Measurements from ENCODE around the gene JOSD1. TPM values are rescaled to one million over a fixed set of nuclear protein-coding genes. Genes with fewer than 3 reads are reported as not detected.

JOSD1 gene
- total and polyA plus RNA-seq, 4 donors = 35.4 to 51.0 (median 39.8) TPM

DNA sequence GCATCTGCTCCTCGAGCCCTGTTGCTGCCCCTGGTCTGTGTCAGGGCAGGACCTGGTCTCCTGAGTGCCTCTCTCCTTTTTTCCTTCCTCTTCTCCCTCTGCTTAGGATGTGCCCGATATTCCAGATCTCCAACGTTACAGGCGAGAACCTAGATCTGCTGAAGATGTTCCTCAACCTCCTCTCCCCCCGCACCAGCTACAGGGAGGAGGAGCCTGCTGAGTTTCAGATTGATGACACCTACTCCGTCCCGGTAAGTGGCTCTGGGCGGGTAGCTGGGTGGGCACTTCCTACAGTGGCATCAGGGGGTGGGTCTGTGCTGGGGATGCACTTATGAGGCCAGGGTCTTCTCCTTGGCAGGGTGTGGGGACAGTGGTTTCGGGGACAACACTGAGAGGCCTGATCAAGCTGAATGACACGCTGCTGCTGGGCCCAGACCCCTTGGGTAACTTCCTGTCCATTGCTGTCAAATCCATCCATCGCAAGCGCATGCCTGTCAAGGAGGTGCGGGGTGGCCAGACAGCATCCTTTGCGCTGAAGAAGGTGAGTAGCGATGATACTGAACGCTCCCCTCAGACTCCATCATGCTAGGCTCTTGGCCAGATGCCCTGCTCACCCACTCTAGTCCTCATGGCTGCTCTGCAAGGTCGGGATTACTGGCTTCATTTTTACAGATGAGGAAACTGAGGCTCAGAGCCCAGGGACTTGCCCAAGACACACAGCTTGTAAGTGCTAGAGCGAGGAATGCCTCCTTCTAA lies 25.3 kb upstream of the JOSD1 start:
- no peaks in the 10 kb centered on the region for H3K9me3 ChIP-seq (ENCODE audit: control insufficient read depth, insufficient read depth, low read length)
- H3K4me1 ChIP-seq (ENCODE audit: control insufficient read depth, insufficient read depth, low read length) = peaks cover 9% of the 10 kb centered on the region
- 98% methylated on average over 15 of the region's 18 CpGs for WGBS (ENCODE audit: insufficient coverage)
- H3K27ac ChIP-seq (ENCODE audit: low read depth, low read length) = no peak overlapping the region
- H3K36me3 ChIP-seq (ENCODE audit: control insufficient read depth, insufficient read depth, low read length) = peaks cover 79% of the 10 kb centered on the region
- DNase-seq (ENCODE audit: low read depth in 4 of 6, low spot score in 6 of 6) = no peak
- H3K27me3 ChIP-seq (ENCODE audit: control insufficient read depth, insufficient read depth, low read length) = no peaks in the 10 kb centered on the region
- H3K4me3 ChIP-seq (ENCODE audit: low read depth, low read length) = no peak overlapping the region

DNA sequence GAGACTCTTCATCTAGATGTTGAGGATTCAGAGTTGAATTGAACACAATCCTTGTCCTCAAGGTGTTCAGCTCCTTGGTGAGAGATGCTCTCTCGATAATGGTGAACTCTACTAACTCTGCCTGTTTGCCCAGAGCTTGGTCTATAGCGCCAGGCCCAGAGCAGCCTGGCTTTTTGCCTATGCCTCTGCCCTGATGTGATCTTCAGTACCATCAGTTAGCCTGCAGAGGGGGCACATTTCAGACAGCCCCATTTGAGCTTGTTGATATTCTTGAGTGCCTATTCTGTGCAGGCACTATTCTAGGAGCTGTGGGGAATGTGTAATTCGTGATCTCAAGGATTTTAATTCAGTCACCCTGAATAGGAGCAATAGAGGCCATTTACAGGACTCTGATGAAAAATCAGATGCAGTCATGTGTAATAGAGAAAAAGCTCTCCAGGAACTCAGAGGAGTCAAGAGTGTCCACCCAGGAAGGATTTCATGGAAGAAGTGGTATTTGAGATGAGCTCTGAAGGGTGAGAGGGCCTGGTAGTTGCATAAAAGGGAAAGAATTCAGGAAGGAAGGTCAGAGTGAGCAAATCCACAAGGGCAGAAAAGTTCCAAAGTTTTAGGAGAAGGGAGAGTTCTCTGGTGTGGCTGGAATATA lies 24.3 kb upstream of the JOSD1 start:
- no peaks in the 10 kb centered on the region for H3K27me3 ChIP-seq (ENCODE audit: control insufficient read depth, insufficient read depth, low read length)
- no peaks in the 10 kb centered on the region for H3K9me3 ChIP-seq (ENCODE audit: control insufficient read depth, insufficient read depth, low read length)
- H3K36me3 ChIP-seq (ENCODE audit: control insufficient read depth, insufficient read depth, low read length) = peaks cover 74% of the 10 kb centered on the region
- 61% methylated on average over 3 of the region's 3 CpGs for WGBS (ENCODE audit: insufficient coverage)
- DNase-seq (ENCODE audit: low read depth in 4 of 6, low spot score in 6 of 6) = no peak
- H3K4me3 ChIP-seq (ENCODE audit: low read depth, low read length) = no peak overlapping the region
- H3K27ac ChIP-seq (ENCODE audit: low read depth, low read length) = no peak overlapping the region
- peaks cover 9% of the 10 kb centered on the region for H3K4me1 ChIP-seq (ENCODE audit: control insufficient read depth, insufficient read depth, low read length)

- Histone ChIP-seq H3K9me3 (ENCODE audit: control insufficient read depth, insufficient read depth, low read length) (no peaks in the 10 kb centered on the region), H3K36me3 (ENCODE audit: control insufficient read depth, insufficient read depth, low read length) (peaks cover 65% of the 10 kb centered on the region), H3K27ac (ENCODE audit: low read depth, low read length) (no peak overlapping the region), H3K4me3 (ENCODE audit: low read depth, low read length) (no peak overlapping the region), H3K4me1 (ENCODE audit: control insufficient read depth, insufficient read depth, low read length) (peaks cover 5% of the 10 kb centered on the region), H3K27me3 (ENCODE audit: control insufficient read depth, insufficient read depth, low read length) (no peaks in the 10 kb centered on the region)
- 100% methylated on average over 2 of the region's 7 CpGs for WGBS (ENCODE audit: insufficient coverage)
- DNase-seq (ENCODE audit: low read depth in 4 of 6, low spot score in 6 of 6) = no peak
These were observed 23.4 kb upstream of the JOSD1 start for GRCh38 chr22:38724176-38724575.

DNA sequence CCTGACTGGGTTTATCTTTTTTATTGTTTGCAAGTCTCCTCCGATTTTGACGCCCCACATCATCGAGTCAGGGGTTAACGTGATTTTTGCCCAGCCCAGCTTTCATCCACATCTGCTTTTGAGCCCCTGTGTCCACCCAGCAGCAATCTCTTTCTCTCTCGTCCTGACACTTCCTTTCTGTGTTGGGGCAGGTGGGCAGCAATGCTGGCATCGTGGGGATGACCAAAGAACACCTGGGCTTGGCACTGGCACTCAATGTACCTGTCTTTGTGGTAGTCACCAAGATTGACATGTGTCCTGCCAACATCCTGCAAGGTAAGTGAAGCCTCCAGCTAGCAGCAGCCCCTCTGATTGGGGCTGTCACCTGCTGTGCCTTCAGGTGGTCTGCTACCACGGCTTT lies 20.8 kb upstream of the JOSD1 start:
- Histone ChIP-seq H3K27me3 (ENCODE audit: control insufficient read depth, insufficient read depth, low read length) (no peaks in the 10 kb centered on the region), H3K4me3 (ENCODE audit: low read depth, low read length) (no peak overlapping the region), H3K27ac (ENCODE audit: low read depth, low read length) (no peak overlapping the region), H3K9me3 (ENCODE audit: control insufficient read depth, insufficient read depth, low read length) (no peaks in the 10 kb centered on the region), H3K4me1 (ENCODE audit: control insufficient read depth, insufficient read depth, low read length) (no peaks in the 10 kb centered on the region), H3K36me3 (ENCODE audit: control insufficient read depth, insufficient read depth, low read length) (peaks cover 47% of the 10 kb centered on the region)
- DNase-seq (ENCODE audit: low read depth in 4 of 6, low spot score in 6 of 6) = no peak
- 100% methylated on average over 5 of the region's 7 CpGs for WGBS (ENCODE audit: insufficient coverage)

DNA sequence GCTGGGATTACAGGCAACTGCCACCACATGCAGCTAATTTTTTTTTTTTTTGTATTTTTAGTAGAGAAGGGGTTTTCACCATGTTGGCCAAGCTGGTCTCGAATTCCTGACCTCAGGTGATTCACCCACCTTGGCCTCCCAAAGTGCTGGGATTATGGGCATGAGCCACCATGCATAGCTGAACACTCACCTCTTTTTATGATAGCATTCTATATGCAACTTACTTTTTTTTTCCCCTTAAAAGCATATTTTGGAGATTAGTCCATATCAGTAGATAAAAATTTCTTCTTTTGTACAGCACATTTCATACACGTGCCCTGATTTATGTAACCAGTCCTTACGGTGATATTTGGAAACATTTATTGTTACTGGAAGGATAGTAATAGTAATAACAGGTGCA lies 19.6 kb upstream of the JOSD1 start:
- Histone ChIP-seq H3K4me1 (ENCODE audit: control insufficient read depth, insufficient read depth, low read length) (no peaks in the 10 kb centered on the region), H3K36me3 (ENCODE audit: control insufficient read depth, insufficient read depth, low read length) (peaks cover 47% of the 10 kb centered on the region), H3K27ac (ENCODE audit: low read depth, low read length) (no peak overlapping the region), H3K4me3 (ENCODE audit: low read depth, low read length) (no peak overlapping the region), H3K27me3 (ENCODE audit: control insufficient read depth, insufficient read depth, low read length) (no peaks in the 10 kb centered on the region), H3K9me3 (ENCODE audit: control insufficient read depth, insufficient read depth, low read length) (no peaks in the 10 kb centered on the region)
- no CpG with 5 or more reads among the region's 3 CpGs for WGBS (ENCODE audit: insufficient coverage)
- no peak for DNase-seq (ENCODE audit: low read depth in 4 of 6, low spot score in 6 of 6)

DNA sequence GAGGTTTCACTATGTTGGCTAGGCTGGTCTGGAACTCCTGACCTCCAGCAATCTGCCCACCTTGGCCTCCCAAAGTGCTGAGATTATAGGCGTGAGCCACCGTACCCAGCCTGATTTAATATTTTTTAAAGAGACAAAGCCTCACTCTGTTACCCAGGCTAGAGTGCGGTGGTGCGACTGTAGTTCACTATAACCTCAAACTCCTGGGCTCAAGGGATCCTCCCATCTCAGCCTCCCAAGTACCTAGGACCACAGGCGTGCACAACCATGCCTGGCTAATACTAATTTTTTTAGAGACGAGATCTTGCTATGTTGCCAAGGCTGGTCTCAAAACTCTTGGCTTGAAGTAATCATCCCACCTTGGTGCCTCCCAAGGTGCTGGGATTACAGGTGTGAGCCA lies 18.5 kb upstream of the JOSD1 start:
- WGBS (ENCODE audit: insufficient coverage) = 93% methylated on average over 5 of the region's 6 CpGs
- no peak for DNase-seq (ENCODE audit: low read depth in 4 of 6, low spot score in 6 of 6)
- Histone ChIP-seq H3K4me3 (ENCODE audit: low read depth, low read length) (no peak overlapping the region), H3K36me3 (ENCODE audit: control insufficient read depth, insufficient read depth, low read length) (peaks cover 43% of the 10 kb centered on the region), H3K27me3 (ENCODE audit: control insufficient read depth, insufficient read depth, low read length) (no peaks in the 10 kb centered on the region), H3K4me1 (ENCODE audit: control insufficient read depth, insufficient read depth, low read length) (no peaks in the 10 kb centered on the region), H3K9me3 (ENCODE audit: control insufficient read depth, insufficient read depth, low read length) (no peaks in the 10 kb centered on the region), H3K27ac (ENCODE audit: low read depth, low read length) (no peak overlapping the region)

DNA sequence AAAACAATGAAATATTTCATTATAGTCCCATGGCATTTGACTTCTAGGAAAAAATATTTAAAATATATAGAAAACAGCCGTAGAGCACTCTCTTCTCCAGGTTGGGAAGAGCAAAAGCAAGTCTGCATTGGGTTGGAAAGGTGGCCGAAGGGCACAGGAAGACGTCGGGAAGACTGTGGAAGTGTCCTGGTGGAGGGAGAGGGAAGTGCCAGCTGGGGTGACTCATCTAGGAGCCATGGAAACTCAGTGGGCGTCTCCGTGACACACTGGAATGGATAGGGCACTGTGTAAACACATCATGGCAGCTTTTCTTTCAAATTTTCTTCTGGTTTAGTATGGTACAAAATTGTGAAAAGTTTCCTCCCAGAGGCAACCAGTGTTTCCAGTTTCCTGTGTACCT lies 17.7 kb upstream of the JOSD1 start:
- no peak for DNase-seq (ENCODE audit: low read depth in 4 of 6, low spot score in 6 of 6)
- H3K27ac ChIP-seq (ENCODE audit: low read depth, low read length) = no peak overlapping the region
- WGBS (ENCODE audit: insufficient coverage) = 58% methylated on average over 5 of the region's 6 CpGs

DNA sequence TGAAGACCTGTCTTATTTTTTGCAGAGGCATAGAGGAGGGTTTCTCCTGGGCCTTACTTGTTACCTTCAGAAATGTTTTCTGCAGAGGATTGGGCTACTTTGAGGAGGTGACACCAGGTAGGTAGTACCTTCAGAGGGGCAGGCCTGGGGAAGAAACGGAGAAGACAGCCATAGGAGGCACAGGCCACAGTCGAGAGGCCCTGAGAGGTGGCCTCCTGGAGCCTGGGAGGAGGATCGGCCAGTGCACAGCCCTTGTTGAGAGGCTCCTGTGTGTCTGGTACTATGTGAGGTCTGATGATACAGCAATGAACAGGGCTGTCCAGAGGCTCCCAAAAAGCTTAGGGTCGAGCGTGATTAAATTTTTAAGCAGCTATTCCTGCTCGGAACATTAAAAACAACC lies 16.5 kb upstream of the JOSD1 start:
- Histone ChIP-seq H3K27me3 (ENCODE audit: control insufficient read depth, insufficient read depth, low read length) (no peaks in the 10 kb centered on the region), H3K4me3 (ENCODE audit: low read depth, low read length) (no peak overlapping the region), H3K36me3 (ENCODE audit: control insufficient read depth, insufficient read depth, low read length) (peaks cover 34% of the 10 kb centered on the region), H3K27ac (ENCODE audit: low read depth, low read length) (no peak overlapping the region), H3K9me3 (ENCODE audit: control insufficient read depth, insufficient read depth, low read length) (no peaks in the 10 kb centered on the region), H3K4me1 (ENCODE audit: control insufficient read depth, insufficient read depth, low read length) (no peaks in the 10 kb centered on the region)
- WGBS (ENCODE audit: insufficient coverage) = 93% methylated on average over 3 of the region's 6 CpGs
- no peak for DNase-seq (ENCODE audit: low read depth in 4 of 6, low spot score in 6 of 6)

More for the DNA sequence above, 17.7 kb upstream of the JOSD1 start:
- Histone ChIP-seq H3K36me3 (ENCODE audit: control insufficient read depth, insufficient read depth, low read length) (peaks cover 41% of the 10 kb centered on the region), H3K4me1 (ENCODE audit: control insufficient read depth, insufficient read depth, low read length) (no peaks in the 10 kb centered on the region), H3K4me3 (ENCODE audit: low read depth, low read length) (no peak overlapping the region), H3K27me3 (ENCODE audit: control insufficient read depth, insufficient read depth, low read length) (no peaks in the 10 kb centered on the region), H3K9me3 (ENCODE audit: control insufficient read depth, insufficient read depth, low read length) (no peaks in the 10 kb centered on the region)

- Histone ChIP-seq H3K27me3 (ENCODE audit: control insufficient read depth, insufficient read depth, low read length) (no peaks in the 10 kb centered on the region), H3K4me3 (ENCODE audit: low read depth, low read length) (no peak overlapping the region), H3K27ac (ENCODE audit: low read depth, low read length) (no peak overlapping the region), H3K4me1 (ENCODE audit: control insufficient read depth, insufficient read depth, low read length) (no peaks in the 10 kb centered on the region), H3K9me3 (ENCODE audit: control insufficient read depth, insufficient read depth, low read length) (no peaks in the 10 kb centered on the region), H3K36me3 (ENCODE audit: control insufficient read depth, insufficient read depth, low read length) (peaks cover 36% of the 10 kb centered on the region)
- 96% methylated on average over 7 of the region's 9 CpGs for WGBS (ENCODE audit: insufficient coverage)
- DNase-seq (ENCODE audit: low read depth in 4 of 6, low spot score in 6 of 6) = no peak
These were observed 16.1 kb upstream of the JOSD1 start for GRCh38 chr22:38716826-38717225.

GRCh38 chr22:38716271-38716670 lies 15.5 kb upstream of the JOSD1 start:
- peaks cover 31% of the 10 kb centered on the region for H3K36me3 ChIP-seq (ENCODE audit: control insufficient read depth, insufficient read depth, low read length)
- H3K27ac ChIP-seq (ENCODE audit: low read depth, low read length) = no peak overlapping the region
- H3K27me3 ChIP-seq (ENCODE audit: control insufficient read depth, insufficient read depth, low read length) = no peaks in the 10 kb centered on the region
- no peak for DNase-seq (ENCODE audit: low read depth in 4 of 6, low spot score in 6 of 6)
- 93% methylated on average over 6 of the region's 10 CpGs for WGBS (ENCODE audit: insufficient coverage)
- no peak overlapping the region for H3K4me3 ChIP-seq (ENCODE audit: low read depth, low read length)
- H3K9me3 ChIP-seq (ENCODE audit: control insufficient read depth, insufficient read depth, low read length) = no peaks in the 10 kb centered on the region
- no peaks in the 10 kb centered on the region for H3K4me1 ChIP-seq (ENCODE audit: control insufficient read depth, insufficient read depth, low read length)
